HG03159 (cell line): ENCODE results near the gene ALOXE3.

Source experiments
- ATAC-seq: cut with Tn5 transposase; IDR thresholded peaks from one replicate; pipeline ENCODE4 v1.9.1; 2021; ENCODE audit warnings: mild to moderate bottlenecking, moderate library complexity; ENCODE audit not compliant: unreplicated experiment

ALOXE3 gene

DNA sequence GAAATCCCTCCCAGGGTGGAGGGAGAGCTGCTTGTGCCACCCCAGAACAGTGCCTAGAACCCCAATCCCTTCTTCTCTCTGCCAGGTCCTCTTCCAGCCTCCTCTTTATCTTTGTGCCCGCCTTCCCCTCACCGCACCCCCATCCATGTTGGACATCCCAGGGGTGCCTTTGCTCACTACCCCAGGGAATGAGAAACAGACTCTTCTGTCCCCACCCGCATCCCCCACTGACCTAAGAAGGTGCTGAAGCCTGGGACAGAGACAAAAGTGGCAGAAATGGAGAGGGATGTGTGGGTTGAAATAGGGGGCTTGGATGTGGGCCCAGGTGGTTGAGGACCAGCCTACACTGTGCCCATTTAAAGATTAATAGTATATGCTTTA, 62.5 kb downstream of the ALOXE3 start:
- ATAC-seq, result no peak

DNA sequence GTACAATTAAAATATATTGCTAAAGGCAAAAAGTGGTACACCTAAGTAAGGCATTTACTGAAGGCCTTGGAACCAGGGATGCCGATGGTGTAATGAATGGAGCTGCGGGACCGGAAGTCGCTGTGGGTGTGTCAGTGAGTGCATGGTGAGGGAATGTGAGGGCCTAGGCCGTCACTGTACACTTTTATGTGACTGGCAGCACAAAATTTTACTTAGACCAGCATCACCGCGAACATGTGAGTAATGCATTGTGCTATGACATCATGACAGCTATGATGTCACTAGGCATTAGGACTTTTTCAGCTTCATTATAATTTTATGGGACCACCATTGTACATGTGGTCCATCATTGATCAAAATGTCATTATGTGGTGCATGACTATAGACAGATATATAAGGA, 64.7 kb downstream of the ALOXE3 start:
- no peak for ATAC-seq

DNA sequence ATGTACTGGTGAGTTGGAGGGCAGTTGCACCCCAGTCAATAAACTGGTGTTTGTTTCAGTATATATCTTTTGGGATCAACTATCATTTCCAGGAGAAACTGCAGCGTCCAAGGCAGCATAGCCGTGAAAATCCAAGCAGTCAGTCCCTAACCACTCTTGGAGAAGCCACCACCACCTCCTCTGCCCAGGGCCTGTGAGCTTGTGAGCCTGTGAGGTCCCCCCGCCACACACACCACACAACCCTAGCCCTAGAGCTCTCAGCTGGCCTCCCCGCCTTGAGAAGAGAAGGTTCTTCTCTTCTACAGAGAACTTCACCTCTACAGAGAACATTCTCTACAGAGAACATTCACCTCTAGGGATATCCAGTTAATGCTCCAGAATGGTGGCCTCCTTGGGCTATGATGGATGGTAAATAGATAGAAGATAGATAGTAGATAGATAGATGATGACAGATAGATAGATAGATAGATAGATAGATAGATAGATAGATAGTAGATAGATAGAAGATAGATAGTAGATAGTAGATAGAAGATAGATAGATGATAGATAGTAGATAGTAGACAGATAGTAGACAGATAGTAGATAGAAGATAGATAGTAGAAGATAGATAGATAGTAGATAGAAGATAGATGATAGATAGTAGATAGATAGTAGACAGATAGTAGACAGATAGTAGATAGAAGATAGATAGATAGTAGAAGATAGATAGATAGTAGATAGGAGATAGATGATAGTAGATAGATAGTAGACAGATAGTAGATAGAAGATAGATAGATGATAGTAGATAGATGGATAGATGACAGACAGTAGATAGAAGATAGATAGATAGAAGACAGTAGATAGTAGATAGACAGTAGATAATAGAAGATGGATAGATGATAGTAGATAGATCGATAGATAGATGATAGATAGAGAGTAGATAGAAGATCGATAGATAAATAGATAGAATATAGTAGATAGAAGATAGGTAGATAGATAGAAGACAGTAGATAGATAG, 65.8 kb downstream of the ALOXE3 start:
- no peak for ATAC-seq

DNA sequence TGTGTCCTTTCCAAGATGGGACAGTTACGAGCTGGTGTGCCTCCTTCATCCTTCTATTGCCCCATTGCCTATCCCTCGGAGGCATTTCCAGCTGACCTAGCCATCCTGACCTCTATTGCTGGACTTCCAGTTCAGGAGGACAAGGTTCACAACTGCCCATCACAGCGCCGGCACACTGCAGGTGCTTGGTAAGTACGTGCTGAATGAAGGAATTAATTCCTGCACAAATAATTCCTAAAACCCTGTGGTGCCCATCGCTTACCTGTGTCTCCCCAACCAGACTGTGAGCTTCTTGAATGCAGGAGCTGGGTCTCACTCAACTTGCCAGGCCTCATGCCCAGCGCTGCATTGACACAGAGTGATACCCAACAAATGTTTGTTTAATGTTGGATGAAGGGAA, 66.5 kb downstream of the ALOXE3 start:
- ATAC-seq, result no peak

DNA sequence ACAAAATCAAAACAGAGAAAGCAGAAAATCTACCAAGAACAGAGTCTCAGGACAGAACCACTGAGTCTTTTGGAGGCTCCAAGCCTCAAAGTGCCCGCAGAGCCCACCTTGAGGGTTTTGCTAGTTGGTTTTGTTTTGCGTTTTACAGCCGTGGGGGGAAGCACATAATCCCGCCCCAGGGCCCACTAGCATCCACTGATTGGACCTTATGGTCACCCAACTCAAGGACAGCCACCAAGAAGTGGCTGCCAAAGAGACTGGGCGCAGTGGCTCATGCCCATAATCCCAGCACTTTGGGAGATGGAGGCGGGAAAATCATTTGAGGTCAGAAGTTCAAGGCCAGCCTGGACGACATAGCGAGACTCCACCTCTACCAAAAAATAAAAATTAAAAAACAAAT, 69.6 kb downstream of the ALOXE3 start:
- ATAC-seq, result no peak

DNA sequence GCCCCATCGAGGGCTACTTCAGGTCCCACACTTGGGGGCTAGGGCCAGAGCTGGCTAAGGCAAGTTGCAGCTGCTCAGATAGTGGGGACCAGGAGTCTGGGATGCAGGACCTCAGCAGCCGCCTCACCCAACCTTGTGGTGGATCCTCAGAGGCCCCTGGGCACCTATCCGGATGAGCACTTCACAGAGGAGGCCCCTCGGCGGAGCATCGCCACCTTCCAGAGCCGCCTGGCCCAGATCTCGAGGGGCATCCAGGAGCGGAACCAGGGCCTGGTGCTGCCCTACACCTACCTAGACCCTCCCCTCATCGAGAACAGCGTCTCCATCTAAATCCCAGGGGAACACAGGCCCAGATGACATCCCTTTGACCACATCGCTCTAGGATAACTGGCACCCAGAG, 70.1 kb downstream of the ALOXE3 start:
- no peak for ATAC-seq

DNA sequence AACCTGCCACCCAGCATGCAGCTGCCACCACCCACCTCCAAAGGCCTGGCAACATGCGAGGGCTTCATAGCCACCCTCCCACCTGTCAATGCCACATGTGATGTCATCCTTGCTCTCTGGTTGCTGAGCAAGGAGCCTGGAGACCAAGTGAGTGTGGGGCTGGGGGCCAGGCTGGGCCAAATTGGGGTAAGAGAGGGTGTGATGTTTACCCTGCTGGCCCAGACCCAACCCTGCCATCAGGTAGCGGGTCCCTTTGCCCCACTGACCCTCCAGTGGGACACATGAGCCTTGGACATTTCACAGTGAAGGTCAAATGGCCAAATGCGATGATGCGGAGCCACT, 70.6 kb downstream of the ALOXE3 start:
- ATAC-seq, result no peak

DNA sequence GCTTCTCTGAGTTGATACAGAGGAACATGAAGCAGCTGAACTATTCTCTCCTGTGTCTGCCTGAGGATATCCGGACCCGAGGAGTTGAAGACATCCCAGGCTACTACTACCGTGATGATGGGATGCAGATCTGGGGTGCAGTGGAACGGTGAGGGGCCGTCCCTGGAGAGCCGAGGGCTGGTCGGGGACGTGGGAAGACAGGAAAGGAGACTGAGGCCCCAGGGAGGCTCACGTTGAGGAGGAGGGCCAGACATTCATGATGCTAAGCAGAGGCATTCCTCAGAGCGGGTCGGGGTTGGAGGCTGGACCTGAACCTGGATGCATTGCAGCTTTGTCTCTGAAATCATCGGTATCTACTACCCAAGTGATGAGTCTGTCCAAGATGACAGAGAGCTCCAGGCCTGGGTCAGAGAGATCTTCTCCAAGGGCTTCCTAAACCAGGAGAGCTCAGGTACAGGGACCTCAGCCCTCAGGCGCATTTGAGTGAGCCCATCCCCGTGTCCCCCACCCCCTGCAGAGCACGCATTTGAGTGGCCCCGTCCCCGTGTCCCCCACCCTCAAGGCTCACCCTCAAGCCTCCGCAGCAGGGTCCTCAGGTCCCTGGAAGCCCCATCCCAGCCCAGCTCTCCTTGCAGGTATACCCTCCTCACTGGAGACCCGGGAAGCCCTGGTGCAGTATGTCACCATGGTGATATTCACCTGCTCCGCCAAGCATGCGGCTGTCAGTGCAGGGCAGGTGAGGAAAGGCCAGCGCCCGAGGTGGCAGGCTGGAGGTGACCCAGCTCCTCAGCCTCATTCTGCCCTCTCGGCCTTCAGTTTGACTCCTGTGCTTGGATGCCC, 71.2 kb downstream of the ALOXE3 start:
- ATAC-seq, result no peak

DNA sequence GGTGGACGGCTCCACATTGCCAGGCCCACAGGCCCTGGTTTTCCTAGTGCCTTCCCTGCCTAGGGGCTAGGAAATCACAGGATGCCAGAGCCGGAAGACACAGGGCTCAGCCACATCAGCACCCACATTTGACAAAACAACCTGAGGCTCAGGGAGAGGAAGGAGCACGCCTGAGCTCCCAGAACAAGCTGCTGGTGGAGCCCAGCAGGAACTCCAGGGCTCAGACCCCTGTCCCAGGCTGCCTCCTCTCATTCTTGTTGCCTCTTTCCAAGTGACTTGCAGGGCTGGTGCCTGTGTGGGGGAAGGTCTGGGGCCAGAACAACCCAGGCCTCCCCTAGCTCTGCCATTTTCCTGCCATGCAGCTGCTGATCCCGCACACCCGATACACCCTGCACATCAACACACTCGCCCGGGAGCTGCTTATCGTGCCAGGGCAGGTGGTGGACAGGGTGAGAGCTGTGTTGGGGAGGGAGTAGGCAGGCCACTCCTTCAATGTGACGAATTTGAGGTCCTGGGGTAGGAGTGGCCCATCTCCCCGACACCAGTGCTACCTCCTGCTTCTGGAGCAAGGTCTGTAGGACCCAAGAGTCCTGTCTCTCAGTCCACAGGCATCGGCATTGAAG, 71.9 kb downstream of the ALOXE3 start:
- ATAC-seq, result no peak
